ENCODE results near the gene CRHBP.
"Not testable (repeated sequence)": the region's sequence is repeated elsewhere in the genome, so short reads cannot be mapped to it uniquely, and the experiment has no call there.

The CRHBP gene

DNA sequence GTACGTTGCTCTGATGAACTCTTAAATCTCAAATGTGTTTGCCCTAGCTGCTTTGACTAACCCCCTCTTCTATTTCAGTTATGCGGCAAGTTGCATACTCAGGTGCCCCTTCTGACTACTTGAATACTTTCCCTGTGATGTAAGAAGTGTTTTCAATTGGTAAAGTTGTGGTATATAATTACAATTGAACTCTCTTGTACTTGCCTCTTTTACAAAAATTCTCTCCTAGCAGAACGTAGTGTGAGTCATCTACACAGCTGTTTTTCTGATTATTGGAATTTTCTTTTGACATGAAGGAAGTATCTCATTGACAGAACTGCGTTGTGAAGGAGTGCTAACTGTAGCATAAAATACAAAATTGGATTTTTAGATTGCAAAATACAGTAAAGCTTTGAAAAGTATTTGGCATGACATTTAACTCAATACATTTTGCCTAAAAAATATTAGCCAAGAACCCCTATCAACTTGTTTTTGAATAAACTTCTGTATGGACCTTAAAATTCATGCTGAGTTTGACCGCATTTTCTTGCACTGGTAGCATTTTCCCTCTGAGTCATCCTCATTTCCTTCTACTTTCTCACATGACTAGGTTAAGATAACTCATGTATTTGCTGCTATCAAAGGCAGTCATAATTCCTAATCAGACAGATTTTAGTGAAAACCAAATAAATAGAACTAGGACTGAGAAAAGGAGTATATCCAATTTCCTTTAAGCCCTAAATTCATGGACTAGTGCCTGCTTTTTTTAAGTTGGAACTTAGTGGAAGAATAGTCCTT, 6.3 kb downstream of the CRHBP start:
- peak; percentile 87 for DNase-seq (ENCODE audit: low read depth)

DNA sequence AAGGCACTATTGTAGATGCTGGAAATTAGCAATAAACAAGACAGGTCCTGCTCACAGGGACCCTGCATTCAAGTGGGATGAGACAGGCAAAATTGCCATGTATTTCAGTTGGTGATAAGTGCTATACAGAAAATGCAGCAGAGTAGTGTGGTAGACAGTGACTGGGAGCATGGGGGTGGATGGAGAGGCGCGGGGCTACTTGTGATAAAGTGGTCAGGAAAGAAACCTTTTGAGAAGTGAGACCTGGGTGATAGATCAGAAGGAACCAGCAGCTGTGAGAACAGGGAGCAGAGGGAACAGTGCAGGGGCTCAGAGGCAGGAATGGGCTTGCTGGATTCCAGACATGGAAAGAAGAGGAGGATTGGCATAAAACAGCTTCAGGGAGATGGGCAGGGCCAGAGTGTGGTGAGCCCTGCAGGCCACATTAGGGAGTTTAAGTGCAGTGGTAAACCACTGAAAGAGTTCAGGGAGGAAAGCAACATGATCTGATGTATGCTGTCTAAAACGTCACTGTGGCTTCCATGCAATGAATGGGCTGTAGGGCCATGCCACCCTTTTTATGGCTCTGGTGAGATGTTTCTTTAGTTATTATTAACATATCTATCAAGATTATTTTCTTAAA, 7.3 kb downstream of the CRHBP start:
- DNase-seq (ENCODE audit: low read depth) = no peak

DNA sequence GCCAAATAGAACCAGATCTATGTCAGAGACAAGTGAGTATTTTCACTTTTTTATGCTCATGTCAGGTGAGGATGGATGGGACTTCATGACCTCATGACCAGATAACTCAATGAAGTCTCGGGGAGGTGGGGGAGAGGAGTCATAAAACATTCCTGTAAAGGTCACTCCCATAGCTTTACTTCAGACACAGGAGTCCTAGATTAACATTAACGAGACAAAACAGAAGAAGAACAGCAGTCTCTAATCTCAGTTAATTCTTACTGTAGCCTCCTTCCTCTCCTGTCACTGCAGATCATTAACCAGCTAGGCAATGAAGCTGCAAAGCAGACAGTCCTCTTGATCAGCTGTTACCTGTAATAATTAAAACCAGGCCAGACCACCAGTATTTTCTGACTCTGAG, 11.2 kb downstream of the CRHBP start:
- DNase-seq (ENCODE audit: low read depth) = no peak

DNA sequence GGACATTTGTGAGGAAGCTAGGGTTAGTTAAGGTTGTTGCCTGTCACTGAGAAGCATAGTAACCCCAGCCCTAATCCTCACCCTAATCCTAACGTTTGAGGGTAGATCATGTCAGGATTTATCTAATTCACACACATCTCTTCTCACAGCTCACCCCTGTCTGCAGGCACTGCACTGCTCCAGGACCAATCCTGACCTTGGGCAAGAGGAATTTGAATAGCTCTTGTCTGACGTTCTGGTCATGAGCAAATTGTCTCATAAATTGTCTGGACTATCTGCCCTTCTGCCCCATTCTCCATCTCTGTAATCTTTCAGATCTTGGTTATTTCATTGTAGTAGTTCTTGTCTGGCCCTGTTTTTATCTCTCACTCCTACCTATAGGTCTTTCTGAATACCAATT, 18.7 kb downstream of the CRHBP start:
- peak; percentile 17 for DNase-seq (ENCODE audit: low read depth)

DNA sequence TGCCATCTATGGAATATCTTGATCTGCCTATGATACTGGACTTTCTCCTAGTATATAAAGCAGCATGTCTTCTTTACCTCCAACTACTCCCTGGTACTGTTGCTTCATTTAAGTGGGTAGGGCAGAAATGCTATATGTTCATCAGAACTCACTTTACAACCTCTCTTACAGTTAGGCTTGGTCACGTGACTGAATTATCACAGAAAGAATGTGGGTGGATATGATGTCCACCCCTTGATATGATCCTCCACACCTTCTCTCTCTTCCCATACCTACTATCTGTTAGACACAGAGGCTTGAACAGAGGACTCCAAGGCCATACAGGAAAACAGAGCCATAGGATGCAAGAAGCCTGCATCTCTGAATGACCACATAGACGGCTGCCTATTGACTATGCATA, 19.8 kb downstream of the CRHBP start:
- no peak for DNase-seq (ENCODE audit: low read depth)

DNA sequence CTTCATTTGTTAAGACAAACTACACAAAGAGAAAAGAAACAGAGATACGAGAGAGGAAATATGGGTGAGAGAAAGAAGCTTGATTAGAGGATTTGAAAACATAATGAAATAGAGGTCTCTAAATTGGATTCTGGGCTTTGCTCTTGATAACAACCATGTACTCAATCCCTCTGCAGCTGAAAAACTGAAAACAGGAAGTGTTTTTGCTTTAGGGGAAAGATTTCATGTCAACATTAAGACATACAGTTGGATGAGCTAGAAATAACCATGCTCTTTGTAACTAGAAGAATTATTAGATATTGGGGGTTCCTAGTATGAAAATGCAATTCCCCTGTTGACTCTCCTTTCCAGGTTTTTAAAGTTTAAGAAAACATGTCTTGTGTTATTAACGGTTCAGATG, 21.9 kb downstream of the CRHBP start:
- DNase-seq (ENCODE audit: low read depth) = no peak

DNA sequence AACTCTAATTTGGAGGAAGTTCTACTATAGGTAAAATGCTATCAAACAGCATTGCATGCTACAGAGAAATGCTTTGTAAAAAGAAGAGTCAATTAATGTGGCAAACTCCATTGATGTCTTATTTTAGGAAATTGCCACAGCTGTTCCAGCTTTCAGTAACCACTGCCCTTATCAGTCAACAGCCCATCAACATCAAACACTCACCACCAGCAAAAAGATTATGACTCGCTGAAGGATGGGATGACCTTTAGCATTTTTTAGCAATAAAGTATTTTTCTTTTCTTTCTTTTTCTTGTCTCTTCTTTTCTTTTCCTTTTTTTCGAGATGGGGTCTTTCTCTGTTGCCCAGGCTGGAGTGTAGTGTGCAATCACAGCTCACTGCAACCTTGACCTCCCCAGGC, 26.0 kb downstream of the CRHBP start:
- no peak for DNase-seq (ENCODE audit: low read depth)

DNA sequence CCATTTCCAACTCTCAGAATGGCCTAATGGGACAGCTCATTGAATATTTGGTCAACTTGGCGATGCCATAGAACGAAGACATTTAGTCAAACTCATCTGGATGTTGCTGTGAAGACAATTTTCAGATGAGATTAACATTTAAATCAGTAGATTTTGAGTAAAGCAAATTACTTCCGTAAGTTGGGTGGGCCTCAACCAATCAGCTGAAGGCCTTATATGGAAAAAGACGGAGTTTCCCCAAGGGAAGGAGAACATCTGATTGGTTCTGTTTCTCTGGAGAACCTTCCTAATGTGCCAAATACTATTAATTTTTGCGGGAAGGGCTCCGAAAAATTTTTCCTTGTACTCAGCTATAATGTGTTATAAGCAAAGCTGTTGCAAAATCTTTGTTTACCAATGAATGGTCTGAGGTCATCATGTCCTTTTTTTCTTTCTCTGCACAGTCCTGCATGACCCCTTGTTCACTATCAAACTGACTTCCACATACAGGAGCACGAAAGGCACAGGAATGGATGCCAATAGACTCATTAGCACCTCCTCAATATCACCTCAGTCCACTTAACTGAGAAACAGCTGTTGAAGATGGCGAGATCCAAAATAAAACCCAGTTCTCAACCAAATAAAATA, 27.8 kb downstream of the CRHBP start:
- DNase-seq (ENCODE audit: low read depth) = no peak

DNA sequence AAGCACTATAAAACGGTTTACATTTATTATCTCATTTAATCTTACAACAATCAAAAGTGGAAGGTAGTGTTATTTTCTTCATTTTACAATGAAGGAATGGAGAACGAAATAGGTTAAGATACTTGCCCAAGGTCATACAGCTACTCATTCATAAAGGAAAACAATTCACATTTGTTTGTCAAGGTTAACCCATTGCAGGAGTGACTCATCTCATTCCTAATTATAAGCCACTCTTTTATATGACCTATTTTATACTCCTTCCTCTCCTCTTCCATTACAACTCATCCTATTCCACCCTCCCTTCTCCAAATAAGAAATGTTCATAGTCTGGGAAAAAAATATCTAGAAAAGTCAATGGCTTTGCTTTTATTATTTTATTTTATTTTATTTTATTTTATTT, 29.6 kb downstream of the CRHBP start:
- no peak for DNase-seq (ENCODE audit: low read depth)

DNA sequence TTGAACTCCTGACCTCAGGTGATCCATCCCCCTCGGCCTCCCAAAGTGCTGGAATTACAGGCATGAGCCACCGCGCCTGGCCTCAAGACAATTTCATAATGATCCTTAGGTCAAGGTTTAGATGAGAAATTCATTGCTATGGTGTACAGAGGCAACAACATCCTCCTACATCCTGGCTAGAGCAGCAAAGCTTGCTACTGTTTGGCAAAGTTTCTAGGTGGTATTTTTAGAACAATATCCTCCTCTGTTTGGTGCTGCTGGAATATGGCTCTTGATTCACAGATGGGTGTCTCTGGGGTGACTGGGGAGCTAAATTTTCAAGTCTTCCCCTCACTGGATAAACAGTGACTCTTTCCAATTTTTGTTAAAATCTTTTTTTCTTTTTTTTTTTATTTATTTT, 30.6 kb downstream of the CRHBP start:
- no peak for DNase-seq (ENCODE audit: low read depth)

DNA sequence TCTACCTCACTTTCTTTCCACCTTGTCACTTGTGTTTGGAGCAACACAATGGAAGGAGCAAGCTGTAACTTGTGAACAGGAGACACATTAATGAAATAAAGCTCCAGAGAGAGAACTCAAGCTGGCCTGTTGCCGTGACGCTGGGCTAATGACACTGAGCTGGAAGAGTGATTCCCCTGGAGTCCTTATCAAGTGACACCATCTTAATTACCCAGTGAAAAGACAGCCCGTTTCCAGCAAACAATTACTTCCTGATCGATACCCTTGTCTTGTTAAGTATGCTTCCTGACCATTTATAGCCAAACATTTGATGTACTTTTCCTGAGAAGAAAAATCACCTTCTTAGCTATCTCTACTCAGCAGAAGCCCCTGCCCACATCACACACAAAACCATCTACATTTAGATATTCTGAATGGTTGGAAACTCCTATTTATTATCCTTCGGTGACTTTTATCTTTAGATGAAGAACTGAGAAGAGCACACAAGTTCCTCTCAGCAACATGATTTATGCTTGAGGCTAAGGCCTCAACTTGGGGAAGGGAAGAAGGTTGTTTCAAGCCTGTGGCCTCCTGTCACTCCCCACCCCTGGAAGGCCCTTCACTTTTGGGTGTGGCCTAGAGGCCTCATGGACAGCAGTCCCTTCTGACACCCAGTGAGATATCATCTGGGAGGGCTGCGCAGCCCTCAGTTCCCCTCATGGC, 34.1 kb downstream of the CRHBP start:
- DNase-seq (ENCODE audit: low read depth) = no peak

DNA sequence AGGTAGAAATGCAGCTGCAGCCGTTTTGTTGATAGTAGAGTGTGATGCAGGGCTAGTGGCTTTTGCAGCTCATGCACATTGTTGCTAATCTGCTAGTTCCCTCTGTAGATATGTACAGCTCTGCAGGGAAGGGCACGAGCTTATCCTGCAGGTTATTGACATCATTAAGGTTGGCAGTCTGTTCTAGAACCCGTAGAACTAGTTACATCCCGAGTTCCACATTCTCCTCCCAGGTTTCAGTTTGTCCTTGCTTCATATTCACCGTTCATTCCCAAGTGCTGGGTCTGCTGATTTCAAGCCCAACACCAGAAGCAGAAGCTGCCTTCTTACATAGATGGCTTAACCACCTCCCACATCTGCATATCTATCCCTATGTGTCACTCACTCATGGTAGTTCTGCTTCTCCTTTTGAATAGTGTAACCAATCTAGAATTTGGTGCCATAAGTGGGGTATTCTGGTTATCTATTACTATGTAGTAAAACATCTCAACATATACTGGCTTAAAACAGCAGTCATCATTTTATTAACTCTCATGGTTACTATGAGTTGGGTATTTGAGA, 38.1 kb downstream of the CRHBP start:
- no peak for DNase-seq (ENCODE audit: low read depth)

DNA sequence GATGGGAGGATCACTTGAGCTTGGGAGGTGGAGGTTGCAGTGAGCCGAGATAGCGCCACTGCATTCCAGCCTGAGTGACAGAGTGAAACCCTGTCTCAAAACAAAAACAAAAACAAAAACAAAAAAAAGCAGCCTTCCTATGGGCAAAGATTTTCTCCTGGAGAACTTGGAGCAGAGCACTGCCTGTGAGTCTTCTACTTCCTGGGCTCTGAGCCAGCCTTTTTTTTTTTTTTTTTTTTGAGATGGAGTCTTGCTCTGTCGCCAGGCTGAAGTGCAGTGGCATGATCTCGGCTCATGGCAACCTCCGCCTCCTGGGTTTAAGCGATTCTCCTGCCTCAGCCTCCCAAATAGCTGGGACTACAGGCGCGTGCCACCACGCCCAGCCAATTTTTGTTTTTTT, 40.6 kb downstream of the CRHBP start:
- DNase-seq (ENCODE audit: low read depth) = not testable (repeated sequence)

DNA sequence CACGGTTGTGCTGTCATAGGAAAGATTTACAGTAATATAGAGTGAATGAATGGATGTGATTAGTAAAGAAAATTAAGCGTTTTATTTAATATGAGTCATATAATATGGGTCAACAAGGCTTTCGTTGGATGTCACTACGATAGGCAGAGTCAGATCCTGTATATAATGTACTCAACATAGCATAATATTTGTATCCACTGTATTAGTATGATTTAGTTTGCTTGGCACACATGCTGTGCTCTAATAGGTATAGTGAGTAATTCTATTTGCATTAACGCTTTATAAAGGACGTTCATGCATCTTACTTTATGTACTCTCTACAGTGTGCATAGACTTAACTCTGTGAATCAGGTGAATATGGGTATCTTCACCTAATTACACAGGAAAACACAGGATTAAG, 41.5 kb downstream of the CRHBP start:
- no peak for DNase-seq (ENCODE audit: low read depth)

DNA sequence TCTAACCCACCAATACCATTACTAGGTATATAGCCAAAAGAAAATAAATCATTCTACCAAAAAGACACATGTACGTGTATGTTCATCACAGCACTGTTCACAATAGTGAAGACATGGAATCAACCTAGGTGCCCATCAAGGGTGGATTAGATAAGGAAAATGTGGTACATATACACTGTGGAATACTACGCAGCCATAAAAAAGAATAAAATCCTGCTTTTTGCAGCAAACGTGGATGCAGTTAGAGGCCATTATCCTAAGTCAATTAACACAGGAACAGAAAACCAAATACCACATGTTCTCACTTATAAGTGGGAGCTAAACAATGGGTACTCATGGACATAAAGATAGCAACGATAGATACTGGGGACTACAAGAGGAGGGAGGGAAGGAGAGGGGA, 45.4 kb downstream of the CRHBP start:
- DNase-seq (ENCODE audit: low read depth) = not testable (repeated sequence)

DNA sequence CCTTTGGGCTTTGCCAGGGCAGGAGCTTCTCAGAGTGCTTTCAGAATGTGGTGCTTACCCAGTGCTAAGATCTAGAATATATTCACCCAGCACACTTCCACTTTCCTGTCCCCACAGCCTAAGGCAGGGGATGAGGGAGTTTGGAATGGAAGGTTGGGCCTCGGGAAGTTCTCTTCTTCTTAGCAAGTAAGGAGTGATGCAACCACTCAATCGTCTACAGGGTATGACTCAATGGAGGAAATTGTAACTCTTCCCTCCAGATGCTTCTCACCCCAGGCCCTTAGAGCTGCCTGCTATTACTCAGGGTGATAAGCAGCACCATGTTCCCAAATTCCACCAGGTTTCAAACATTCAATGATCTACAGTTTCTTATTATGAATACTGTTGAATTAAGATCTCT, 46.6 kb downstream of the CRHBP start:
- DNase-seq (ENCODE audit: low read depth) = peak; percentile 90

DNA sequence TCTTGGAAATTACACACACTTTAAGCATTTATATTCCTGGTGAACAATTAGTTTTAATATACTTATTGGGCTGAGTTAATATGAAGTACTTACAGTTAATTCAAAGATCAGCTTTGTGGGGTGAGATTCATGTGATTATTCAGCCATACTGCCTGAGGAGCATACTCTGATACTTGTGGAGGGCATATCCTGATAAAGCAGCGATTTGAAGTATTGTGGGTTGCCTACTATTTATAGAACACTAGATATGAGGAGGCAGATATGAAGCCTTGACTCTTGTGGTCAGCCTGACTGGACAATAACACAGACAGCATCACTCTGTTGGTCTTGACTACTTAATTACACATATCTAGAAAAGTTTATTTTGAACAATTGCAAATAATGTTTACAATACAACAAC, 50.4 kb downstream of the CRHBP start:
- peak; percentile 8 for DNase-seq (ENCODE audit: low read depth)

DNA sequence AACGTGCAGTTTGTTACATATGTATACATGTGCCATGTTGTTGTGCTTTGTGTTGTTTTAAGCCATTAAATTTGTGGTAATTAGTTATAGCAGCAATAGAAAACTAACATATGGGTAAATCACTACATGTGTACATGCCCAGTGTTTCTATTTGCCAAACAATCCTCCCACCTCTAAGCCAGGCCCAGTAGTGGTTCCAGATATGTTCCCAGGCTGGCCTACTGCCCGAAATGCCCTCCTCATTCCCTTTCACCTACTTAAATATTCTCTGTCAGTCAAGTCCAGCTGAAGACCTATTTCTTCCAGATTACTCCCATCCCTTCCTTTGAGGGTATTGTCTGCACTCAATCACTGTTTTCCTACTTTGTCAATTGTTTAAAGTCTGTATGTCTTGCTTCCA, 53.3 kb downstream of the CRHBP start:
- DNase-seq (ENCODE audit: low read depth) = no peak

DNA sequence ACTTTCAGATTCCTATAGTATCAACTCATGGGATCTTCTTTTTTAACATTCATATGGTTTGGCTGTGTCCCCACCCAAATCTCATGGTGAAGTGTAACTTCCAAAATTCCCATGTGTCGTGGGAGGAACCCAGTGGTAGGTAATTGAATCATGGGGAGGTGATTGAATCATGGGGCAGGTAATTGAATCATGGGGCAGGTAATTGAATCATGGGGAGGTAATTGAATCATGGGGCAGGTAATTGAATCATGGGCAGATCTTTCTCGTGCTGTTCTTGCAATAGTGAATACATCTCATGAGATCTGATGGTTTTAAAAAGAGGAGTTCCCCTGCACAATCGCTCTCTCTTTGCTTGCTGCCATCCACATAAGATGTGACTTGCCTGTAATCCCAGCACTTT, 55.6 kb downstream of the CRHBP start:
- DNase-seq (ENCODE audit: low read depth) = no peak

DNA sequence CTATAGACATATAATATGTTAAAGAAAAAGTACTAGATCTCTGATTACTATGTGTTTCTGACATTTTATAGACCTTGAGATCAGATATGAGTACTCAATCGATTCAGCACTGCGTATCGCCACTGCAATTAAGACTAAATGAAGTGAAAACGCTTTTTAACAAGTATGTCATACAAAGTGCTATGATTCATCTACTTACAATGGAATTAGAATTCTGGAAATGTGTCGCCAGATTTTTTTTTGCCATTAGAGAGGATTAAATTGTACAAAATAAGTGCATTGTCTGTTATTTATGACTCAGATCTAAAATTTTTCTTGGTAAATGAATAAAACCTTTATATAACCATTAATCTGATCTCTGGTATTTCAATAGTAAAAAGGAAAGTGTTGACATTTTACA, 57.4 kb downstream of the CRHBP start:
- no peak for DNase-seq (ENCODE audit: low read depth)

DNA sequence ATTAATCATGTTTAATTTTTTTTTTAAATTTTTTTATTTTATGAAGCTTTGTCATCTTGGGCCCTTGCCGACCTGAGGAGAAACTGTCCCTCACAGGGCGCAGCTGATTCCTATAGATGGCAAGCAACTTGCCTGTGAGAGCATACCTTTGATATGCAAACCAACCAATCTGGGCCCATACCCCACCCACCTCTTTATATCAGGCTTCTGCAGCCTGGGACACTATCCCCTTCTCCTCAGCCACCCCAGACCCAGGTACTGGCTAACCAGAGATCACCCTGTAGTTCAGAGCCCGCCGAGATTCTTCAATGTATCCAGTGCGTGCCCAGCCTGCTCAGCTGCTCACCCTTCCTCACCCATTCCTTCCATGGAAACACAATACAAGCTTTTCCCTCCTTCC, 58.7 kb downstream of the CRHBP start:
- no peak for DNase-seq (ENCODE audit: low read depth)

DNA sequence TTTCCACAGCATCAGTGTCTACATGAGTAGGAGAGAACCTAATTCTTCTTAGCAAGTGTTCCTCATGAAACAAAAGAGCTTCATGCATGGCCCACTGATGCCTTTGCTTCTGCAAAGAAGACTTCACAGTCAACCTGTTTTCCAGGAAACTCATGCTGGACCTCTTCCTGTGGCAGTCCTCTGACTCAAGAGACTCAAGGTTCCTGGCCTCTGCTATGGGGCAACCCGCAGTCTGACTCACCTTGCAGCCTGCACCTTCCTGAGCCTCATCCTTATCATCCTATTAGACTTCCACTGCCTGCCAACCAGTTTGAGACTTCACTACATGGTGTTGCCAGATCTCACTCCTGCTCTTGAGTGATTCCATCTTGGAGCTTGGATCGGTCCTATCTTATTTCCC, 59.8 kb downstream of the CRHBP start:
- DNase-seq (ENCODE audit: low read depth) = peak; percentile 4

Measured in iris pigment epithelial cell (primary cell).